Rectal smooth muscle tissue (tissue), 1 donor: ENCODE results near the gene SHMT2.

Source experiments
- H3K27ac ChIP-seq: one replicate; pipeline ENCODE4 v1.7.0; 2013; ENCODE audit warnings: low read depth, low read length, inconsistent platforms
- H3K27me3 ChIP-seq: one replicate; pipeline ENCODE4 v1.7.0; 2013; ENCODE audit warnings: low read length; ENCODE audit not compliant: control insufficient read depth, insufficient read depth
- H3K36me3 ChIP-seq: one replicate; pipeline ENCODE4 v1.7.0; 2013; ENCODE audit warnings: low read length; ENCODE audit not compliant: control insufficient read depth, insufficient read depth
- H3K4me1 ChIP-seq: one replicate; pipeline ENCODE4 v1.7.0; 2013; ENCODE audit warnings: low read length; ENCODE audit not compliant: control insufficient read depth, insufficient read depth
- H3K4me3 ChIP-seq: one replicate; pipeline ENCODE4 v1.7.0; 2013; ENCODE audit warnings: low read length
- H3K9ac ChIP-seq: one replicate; pipeline ENCODE4 v1.7.0; 2013; ENCODE audit warnings: low read length

Gene SHMT2

DNA sequence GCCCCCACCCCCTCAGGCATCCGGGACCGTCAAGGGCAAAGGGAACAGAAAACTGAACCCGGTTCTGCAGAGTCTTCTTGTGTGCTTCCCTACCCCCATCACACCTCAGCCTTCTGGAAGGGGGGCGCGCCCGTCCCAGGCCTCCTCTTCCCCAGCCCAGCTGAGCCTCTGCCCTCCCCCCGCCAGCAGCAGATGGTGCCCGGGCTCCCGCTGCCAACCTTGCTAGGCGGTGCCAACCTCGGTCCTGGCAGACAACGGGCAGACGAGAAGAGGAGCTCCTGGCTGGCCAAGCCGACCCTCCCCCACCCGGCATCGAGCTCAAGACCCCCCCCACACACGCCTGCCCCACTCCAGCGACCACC lies 12.8 kb downstream of the SHMT2 start:
- H3K4me1 ChIP-seq = peaks cover 15% of the 10 kb centered on the region
- no peaks in the 10 kb centered on the region for H3K36me3 ChIP-seq
- no peak overlapping the region for H3K9ac ChIP-seq
- H3K27me3 ChIP-seq = peaks cover 49% of the 10 kb centered on the region
- H3K4me3 ChIP-seq = peak overlapping the region; percentile 50
- no peak overlapping the region for H3K27ac ChIP-seq

DNA sequence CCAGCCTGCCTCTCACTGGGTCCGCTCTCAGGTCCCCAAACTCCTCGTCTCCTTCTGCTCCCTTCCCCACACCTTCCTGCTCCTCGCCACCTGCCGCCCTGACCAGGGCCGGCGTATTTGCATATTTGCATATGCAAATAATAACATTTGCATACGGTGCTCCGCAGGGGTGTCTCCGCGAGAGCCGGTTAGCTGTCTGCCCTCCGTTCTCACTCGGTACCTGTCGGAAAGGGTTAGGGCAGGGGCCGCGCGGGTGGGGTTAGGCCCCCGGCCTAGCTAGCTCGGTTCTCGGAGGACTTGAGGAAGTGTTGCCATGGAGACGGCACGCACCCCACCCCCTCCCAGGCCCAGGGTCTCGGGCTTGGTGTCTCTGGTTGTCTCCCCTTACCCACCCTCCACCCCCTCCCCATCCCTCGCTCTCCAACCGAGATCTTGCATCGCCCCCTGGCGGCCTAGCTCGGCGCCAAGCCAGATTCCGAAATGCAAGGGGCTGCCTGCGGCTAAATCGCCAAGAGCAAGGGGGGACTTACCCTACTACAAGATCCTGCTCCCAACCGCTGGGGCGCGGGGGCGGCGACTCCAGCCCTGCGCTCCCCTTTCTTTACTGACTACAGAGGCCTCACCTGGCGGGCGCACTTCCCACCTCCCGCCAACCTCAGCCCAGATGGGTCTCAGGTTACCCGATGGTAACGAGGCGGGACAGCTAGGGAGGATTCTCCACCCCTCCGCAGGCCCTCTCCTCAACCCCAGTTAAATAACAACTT lies 13.4 kb downstream of the SHMT2 start:
- peak overlapping the region; percentile 50 for H3K4me3 ChIP-seq
- no peak overlapping the region for H3K9ac ChIP-seq
- H3K27me3 ChIP-seq = peaks cover 43% of the 10 kb centered on the region
- no peak overlapping the region for H3K27ac ChIP-seq
- peaks cover 15% of the 10 kb centered on the region for H3K4me1 ChIP-seq
- H3K36me3 ChIP-seq = no peaks in the 10 kb centered on the region

DNA sequence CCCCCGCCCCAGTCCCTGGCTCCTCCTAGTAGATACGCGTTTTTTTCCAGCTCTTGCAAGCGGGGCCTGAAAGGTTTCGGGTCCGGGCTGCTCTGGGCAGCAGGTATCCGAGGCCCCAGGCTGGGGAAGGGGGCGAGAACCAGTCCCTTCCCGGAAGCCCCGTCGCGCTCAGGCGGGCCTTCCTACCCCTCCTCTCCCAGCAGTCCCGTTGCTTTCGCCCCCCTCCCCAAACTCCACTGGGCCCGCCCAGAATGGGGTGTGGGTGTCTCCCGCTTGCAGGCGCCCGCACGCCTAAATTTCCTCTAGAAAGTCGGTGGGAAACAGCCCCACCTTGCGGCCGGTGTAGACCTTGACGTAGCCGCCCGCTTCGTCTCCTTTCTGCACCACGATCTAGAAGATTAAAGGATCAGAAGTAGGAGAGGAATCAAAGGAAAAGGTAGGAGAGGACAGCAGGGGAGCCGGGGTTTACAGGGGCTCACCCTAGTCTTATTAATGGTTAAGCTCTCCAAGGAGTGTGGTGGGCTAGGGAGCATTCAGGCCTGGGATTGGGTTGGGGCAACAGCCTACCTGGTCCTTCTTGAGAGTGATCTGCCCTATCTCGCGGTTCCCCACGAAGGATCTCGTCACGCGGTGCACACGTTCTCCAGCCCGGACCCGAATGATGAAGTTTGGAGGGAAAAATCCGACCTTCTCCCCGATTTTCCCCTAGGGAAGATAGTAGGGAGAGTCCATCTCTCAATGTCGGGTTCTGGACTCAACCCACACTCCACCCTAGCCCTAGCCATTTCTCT lies 14.2 kb downstream of the SHMT2 start:
- peak overlapping the region; percentile 37 for H3K4me3 ChIP-seq
- H3K36me3 ChIP-seq = no peaks in the 10 kb centered on the region
- peaks cover 36% of the 10 kb centered on the region for H3K27me3 ChIP-seq
- no peak overlapping the region for H3K9ac ChIP-seq
- peaks cover 15% of the 10 kb centered on the region for H3K4me1 ChIP-seq
- no peak overlapping the region for H3K27ac ChIP-seq

DNA sequence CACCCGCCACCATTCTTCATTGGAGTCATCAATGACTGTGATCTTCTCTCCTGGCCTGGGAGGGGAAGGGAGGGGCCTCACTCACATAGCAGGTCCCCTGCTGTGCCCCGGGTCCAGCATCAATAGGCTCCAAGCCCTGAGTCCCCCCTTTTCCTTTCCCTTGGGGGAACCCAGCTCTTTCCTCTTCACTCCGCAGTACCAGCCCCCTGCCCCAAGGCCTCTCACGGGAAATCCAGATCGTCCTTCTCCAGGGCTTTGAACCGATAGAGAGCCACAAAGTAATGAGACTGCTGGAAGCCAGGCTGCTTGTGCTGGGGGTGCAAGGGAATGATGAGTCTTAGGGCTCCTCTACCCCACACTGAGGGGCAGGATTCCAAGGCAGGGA lies 14.8 kb downstream of the SHMT2 start:
- H3K27me3 ChIP-seq = peaks cover 34% of the 10 kb centered on the region

DNA sequence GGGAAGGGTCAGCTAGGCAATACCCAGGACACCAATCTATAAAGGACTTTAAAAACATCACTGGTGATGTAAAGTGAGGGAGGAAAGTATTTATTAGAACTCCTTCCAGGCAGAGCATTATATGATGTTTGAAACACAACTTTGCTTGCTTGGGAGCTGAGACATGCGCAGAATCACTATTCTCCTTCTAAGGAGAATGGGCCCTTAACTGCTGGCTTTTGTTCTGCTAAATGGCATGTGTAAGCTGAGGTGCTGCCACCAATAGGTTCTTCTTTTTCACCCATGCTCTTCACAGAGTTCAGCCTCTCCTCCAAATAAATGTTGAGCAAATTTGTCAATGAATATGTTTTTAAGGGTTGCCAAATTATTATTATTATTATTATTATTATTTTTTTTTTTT lies 17.5 kb downstream of the SHMT2 start:
- Histone ChIP-seq H3K27ac (no peak overlapping the region), H3K9ac (no peak overlapping the region), H3K27me3 (peaks cover 12% of the 10 kb centered on the region), H3K36me3 (no peaks in the 10 kb centered on the region), H3K4me3 (no peak overlapping the region), H3K4me1 (peaks cover 6% of the 10 kb centered on the region)

More for the DNA sequence above, 14.8 kb downstream of the SHMT2 start:
- Histone ChIP-seq H3K4me1 (peaks cover 15% of the 10 kb centered on the region), H3K4me3 (no peak overlapping the region), H3K27ac (no peak overlapping the region), H3K9ac (no peak overlapping the region), H3K36me3 (no peaks in the 10 kb centered on the region)

DNA sequence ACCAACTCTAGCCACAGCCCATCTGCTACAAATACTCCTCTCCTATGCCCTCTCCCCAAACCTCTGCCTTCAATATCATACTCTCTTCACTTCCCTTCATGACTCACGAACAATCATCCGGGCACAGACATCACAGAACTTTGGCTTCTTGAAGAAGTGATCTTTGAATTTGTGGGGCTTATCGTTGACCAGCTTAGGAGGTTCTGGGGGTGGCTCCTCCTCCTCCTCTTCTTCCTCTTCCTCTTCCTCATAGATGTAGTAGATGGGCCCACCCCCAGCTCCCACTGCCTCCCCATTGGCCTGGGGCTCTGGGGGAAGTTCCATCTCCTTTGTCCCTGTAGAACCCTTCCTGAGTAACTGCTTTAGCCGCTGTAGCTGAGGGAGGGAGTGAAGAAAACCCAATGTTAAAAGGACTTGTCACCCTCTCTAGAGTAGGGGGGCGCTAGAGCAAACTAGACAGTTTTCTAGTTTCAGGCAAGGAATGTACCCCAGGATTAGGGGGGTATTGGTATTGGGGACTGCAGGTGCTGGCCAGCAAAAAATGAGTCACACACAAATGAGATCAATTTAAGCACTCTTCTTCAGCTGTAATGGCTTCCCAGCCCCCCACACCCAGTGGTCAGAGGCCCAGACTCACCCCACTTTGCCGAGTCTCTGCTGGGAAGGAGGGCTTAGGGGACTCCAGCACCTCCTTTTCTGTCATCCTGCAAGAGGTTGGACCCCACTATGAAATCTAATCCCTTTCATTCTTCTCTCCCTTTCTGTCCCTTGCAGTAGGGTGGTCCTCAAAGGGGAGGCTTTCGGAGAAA lies 19.6 kb downstream of the SHMT2 start:
- no peak overlapping the region for H3K9ac ChIP-seq

DNA sequence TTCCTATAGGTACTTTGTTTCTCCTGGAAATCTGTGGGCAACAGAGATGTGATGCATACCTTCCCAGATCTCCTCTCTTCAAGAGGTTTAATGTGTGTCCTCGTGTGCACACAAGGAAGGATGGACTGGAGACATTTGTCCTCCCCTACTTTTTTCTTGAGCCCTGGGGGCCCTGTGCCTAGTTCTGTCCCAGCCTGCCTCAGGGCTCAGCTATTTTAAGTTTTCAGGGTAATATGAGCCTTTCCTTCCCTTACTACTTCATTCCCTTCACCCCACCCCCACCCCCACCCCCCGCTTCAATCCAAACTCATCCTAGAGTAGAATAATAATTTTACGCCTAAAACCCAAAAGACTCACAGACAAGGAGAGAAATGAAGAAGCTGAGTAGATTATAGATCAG lies 21.0 kb downstream of the SHMT2 start:
- Histone ChIP-seq H3K36me3 (no peaks in the 10 kb centered on the region), H3K4me3 (no peak overlapping the region), H3K4me1 (no peaks in the 10 kb centered on the region)

More for the DNA sequence above, 19.6 kb downstream of the SHMT2 start:
- Histone ChIP-seq H3K4me1 (no peaks in the 10 kb centered on the region), H3K36me3 (no peaks in the 10 kb centered on the region), H3K27ac (no peak overlapping the region), H3K27me3 (peaks cover 3% of the 10 kb centered on the region), H3K4me3 (no peak overlapping the region)

DNA sequence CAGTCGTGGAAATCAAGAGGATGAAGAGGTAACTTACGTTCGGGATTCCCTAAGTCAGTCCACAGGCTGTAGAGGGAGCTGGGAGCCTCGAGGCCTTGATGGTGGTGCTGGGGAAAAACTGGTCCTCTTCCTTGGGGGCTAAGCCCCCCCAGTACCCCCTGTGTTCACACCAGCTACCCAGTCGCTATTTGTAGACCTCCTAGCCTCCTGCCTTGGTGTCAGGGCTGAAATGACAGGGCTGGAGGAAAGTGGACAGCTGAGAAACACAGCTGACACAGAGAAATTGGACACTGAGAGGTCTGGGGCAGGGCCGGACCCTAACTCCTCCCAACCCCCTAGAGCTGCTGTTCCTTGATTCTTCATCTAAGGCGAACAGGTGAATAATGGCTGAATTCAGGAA lies 21.4 kb downstream of the SHMT2 start, which contains the start of gene STAC3:
Gene STAC3 (minus strand): TSS at position 232 of the 400 bp plus-strand sequence. CDS start 1,551 bp downstream, outside the sequence.
- Histone ChIP-seq H3K27ac (no peak within 1 kb of the TSS), H3K27me3 (no peaks in the 10 kb centered on the region), H3K36me3 (peaks cover under 1% of the 10 kb centered on the region), H3K4me1 (no peaks in the 10 kb centered on the region), H3K9ac (no peak within 1 kb of the TSS), H3K4me3 (no peak within 1 kb of the TSS)

More for the DNA sequence above, 21.0 kb downstream of the SHMT2 start:
- H3K9ac ChIP-seq = no peak overlapping the region
- H3K27me3 ChIP-seq = no peaks in the 10 kb centered on the region
- H3K27ac ChIP-seq = no peak overlapping the region

DNA sequence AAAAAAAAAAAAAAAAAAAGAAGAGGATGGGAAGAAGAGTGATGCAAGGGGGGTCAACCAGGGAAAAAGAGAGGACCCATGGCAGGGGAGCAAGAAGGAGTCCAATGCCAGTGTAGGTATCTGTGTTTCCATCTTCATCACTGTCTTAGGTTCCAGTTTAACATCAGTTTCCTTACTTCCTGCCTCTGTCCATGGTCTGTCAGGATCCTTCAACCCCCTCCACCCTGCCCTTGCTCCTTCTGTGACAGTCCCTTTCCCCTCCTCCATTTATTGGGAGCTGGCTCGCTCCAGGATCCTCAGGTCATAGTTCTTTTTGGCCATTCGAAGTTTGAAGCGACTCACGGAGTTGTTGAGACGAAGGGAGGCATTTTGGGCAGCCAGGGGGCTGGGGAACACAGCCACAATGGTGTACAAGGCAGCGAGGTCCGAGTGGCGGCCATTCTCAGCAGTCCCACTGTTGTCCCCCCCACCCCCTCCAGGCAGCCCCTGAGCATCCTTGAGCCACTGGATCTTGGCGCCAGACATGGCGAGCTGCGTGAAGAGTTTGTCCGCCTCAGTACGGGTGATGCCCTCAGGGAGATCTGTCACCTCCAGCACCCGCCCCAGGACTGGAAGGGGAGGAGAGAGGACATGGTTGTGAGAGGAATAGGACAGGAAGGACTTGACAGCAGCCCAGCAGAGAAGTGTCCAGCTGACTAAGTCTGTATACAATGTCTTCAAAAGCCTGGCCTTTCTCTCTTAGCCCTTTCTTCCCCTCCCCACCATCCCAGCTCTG lies 25.2 kb downstream of the SHMT2 start:
- Histone ChIP-seq H3K27me3 (no peaks in the 10 kb centered on the region), H3K4me1 (no peaks in the 10 kb centered on the region), H3K4me3 (no peak overlapping the region), H3K27ac (no peak overlapping the region), H3K9ac (no peak overlapping the region), H3K36me3 (peaks cover 25% of the 10 kb centered on the region)

DNA sequence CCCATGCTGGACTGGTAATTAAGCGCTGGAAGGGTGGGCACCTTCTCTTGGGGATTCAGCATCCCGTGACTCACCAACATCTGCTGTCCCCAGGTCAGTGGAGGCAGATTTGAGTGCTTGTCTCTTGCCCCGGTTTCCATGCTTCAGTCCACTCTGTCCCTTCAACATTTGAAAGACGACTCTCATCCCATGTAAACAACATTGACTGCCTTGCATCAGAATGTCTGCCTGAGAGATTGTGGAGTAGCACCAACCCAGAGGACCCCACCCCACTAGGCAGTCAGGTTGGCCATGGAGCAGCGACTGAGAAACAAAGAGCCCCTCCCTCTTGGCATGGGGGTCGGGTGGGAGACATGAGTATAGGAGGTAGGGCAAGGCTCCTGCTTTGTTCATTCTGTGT lies 26.4 kb downstream of the SHMT2 start:
- Histone ChIP-seq H3K36me3 (peaks cover 31% of the 10 kb centered on the region), H3K4me1 (no peaks in the 10 kb centered on the region), H3K27ac (no peak overlapping the region), H3K27me3 (no peaks in the 10 kb centered on the region), H3K9ac (no peak overlapping the region), H3K4me3 (no peak overlapping the region)

DNA sequence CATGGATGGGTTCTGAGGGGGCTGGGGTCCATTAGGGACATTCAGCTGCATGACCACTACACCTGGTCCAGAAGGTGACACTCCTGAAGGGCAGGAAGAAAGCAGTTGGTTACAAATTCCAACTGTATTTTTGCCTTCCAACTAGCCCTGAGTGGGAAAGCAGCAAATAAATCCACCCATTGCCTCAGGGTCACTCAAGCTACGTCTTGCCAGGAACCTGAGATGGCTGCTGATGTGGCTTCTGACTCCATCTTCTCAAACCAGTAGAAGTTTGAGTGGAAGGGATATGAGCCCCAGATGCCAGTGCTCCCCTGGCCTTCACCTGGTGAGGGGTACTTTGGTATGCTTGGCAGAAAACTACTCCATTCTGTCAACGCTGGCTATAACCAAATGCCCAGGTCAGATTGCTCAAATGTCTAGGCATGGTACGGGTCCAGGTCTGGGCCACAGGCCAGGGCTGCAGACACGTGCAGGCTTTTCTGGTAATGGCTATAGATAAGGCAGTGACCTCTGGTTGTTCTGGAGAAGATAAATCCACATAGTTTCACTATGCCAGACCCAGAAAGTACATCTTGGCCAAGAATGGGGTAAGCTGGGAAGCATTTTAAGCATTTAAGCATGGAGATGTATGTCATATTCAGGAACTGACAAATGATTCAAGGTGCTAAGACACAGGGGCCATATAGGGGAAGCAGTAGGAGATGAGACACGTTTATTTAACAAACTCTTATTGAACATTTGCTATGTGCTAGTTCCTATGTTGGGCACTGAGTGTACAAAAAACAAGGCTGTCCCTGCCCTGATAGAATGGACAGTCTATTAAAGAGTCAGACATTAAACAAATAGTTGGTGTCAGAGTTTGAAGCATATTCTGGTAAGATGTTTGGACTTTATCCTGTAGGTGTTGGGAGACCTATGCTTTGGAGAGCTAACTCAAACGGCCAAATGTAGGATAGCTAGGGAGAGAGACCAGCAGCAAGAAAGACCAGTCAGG lies 29.8 kb downstream of the SHMT2 start:
- H3K36me3 ChIP-seq = peaks cover 33% of the 10 kb centered on the region
- no peaks in the 10 kb centered on the region for H3K4me1 ChIP-seq
- H3K27me3 ChIP-seq = no peaks in the 10 kb centered on the region
- H3K9ac ChIP-seq = no peak overlapping the region
- H3K4me3 ChIP-seq = no peak overlapping the region
- H3K27ac ChIP-seq = no peak overlapping the region
